ENCODE results near the gene BCAS3.

BCAS3 gene

DNA sequence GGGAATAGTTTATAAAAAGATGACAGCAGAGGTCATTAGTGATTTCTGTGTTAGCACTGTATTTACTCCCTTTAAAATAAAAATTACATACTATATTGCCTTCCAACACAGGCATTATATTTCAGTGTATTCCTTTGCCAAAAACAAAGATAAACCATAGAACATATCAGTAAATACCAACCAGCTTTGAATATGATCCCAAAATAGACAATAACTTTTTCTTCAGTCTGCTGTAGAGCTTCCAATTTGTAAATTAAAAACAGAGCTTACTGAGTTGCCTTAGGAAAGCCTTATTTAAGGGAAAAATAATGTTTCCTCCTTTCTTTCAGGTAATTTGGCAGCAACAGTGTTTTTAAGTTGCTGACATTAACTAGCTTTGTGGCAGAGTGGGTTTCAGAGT lies 369.9 kb downstream of the BCAS3 start:
- no peak for DNase-seq
- TF ChIP-seq POLR2A (IDR thresholded peaks at IDR 0.05; ENCODE audit: low read length) (no peak), GATA1 (IDR thresholded peaks at IDR 0.05; ENCODE audit: low read depth, low read length) (no peak)

DNA sequence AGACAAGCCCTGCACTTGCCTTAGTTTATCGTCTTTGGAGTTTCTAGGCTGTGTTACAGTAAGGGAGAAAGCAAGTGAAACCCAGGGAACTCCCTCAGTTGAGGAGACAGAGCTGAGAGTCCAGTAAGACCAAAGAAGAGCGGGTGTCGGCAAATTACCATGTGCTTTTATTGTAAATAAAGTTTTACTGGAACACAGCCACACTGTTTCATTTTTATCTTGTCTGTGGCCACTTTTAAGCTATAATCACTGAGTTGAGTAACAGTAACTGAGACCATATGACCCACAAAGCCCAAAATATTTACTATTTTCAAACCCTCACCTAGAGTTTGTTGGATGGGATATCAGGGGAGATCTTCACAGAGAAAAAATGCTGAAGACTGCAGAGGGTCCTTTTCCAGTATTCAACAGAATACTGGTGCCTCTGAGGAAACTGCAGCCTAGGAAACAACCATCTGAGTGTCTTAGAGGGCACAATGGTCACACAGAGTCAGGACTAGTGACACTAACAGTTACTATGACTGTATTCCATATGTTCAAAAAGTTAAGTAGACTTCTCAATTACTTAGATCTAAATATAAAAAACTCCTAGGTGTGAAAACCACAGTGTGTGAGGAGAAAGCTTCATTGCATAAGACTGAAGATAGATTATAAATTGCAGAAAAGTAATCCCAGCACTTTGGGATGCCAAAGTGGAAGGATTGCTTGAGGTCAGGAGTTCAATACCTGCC lies 370.9 kb downstream of the BCAS3 start:
- no peak for DNase-seq
- no peak for TF ChIP-seq POLR2A (IDR thresholded peaks at IDR 0.05; ENCODE audit: low read length)
- no peak for TF ChIP-seq GATA1 (IDR thresholded peaks at IDR 0.05; ENCODE audit: low read depth, low read length)

DNA sequence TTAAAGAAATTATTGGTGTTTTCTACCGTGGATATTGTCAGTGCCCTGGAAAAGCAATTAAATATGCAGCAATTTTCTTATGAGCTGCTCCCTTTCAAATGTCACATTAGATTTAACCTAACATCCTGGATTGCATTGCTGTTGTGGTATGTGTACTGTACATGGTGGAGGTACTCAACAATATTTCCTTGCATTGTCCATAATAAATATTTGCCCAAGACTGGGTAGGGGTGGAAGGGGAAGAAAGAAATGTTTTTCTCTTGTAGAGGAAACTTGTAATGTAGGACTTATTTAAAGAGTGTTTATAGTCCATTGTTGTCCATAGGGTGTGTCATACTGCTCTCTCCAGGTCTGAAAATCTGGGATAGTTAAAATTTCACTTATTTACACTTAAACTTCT lies 375.8 kb downstream of the BCAS3 start:
- DNase-seq = no peak
- no peak for TF ChIP-seq POLR2A (IDR thresholded peaks at IDR 0.05; ENCODE audit: low read length)
- no peak for TF ChIP-seq GATA1 (IDR thresholded peaks at IDR 0.05; ENCODE audit: low read depth, low read length)

DNA sequence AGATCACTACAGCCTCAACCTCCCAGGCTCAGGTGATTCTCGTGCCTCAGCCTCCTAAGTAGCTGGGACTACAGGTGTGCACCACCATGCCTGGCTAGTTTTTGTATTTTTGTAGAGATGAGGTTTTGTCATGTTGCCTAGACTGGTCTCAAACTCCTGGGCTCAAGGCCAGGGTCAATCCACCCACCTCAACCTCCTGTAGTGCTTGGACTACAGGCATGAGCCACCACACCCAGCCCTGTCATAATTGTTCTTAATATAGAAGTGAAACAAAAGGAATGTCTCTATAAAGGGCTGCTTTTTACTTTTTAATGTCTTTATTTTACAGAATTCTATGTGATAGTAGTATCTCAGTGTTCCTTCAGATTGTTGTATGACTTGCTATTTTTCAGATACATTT lies 376.8 kb downstream of the BCAS3 start:
- no peak for DNase-seq
- no peak for TF ChIP-seq GATA1 (IDR thresholded peaks at IDR 0.05; ENCODE audit: low read depth, low read length)
- TF ChIP-seq POLR2A (IDR thresholded peaks at IDR 0.05; ENCODE audit: low read length) = no peak

DNA sequence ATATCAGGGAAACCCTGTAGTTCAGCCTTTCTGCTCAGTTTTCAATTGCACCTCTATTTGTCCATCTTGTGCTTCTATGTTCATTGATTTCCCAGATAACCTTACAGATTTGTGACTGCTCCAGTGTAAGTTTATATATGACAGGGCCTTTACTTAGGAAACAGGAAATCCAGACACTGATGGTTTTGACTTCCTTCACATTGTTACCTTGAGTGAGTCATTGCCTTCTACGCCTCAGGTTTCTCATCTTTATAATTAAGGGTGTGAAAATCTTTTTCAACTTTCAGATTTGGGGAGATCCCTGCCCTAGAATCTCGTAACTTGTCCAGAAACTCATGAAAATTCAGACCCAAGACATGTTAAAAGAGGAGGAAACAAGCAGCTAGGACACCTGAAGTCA lies 379.6 kb downstream of the BCAS3 start:
- DNase-seq = no peak
- no peak for TF ChIP-seq GATA1 (IDR thresholded peaks at IDR 0.05; ENCODE audit: low read depth, low read length)
- no peak for TF ChIP-seq POLR2A (IDR thresholded peaks at IDR 0.05; ENCODE audit: low read length)

DNA sequence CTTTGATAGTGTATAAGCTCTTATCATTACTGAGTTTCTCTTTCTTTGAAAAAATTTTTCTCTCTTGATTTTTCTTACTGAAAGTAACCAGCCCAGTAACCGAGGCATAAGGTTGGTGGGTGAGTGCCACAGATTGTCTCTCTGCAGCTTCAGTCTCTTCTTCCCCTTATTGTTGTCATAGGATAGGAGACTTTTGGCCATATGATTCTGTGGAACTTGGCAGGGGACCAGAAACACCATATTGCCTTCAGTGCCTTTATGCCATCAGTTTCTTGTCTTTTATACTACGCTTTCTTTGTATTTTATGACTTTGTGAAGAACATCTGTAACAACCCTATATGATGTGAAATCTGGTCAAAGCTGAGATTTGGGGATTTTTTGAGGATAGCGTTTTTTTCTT lies 380.4 kb downstream of the BCAS3 start:
- DNase-seq = no peak
- TF ChIP-seq POLR2A (IDR thresholded peaks at IDR 0.05; ENCODE audit: low read length) (no peak), GATA1 (IDR thresholded peaks at IDR 0.05; ENCODE audit: low read depth, low read length) (no peak)

DNA sequence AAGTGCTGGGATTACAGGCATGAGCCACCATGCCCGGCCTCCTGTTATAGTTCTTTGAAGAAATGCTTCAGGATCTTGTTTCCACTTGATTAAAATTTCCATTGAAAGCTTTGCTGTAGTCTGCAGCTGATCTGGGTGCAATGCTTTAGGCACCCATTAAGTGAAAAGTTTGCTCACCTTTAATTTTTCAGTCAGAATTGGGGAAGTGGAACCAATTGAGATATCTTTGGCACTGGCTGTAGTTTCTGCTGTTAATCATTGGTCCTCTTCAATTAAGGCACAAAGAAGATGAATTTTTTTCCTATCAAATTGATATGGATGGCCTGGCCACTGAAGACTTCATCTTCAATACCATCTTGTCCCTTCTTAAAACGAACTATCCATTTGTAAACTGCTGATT lies 385.9 kb downstream of the BCAS3 start:
- TF ChIP-seq POLR2A (IDR thresholded peaks at IDR 0.05; ENCODE audit: low read length) = no peak
- no peak for TF ChIP-seq GATA1 (IDR thresholded peaks at IDR 0.05; ENCODE audit: low read depth, low read length)
- DNase-seq = no peak

DNA sequence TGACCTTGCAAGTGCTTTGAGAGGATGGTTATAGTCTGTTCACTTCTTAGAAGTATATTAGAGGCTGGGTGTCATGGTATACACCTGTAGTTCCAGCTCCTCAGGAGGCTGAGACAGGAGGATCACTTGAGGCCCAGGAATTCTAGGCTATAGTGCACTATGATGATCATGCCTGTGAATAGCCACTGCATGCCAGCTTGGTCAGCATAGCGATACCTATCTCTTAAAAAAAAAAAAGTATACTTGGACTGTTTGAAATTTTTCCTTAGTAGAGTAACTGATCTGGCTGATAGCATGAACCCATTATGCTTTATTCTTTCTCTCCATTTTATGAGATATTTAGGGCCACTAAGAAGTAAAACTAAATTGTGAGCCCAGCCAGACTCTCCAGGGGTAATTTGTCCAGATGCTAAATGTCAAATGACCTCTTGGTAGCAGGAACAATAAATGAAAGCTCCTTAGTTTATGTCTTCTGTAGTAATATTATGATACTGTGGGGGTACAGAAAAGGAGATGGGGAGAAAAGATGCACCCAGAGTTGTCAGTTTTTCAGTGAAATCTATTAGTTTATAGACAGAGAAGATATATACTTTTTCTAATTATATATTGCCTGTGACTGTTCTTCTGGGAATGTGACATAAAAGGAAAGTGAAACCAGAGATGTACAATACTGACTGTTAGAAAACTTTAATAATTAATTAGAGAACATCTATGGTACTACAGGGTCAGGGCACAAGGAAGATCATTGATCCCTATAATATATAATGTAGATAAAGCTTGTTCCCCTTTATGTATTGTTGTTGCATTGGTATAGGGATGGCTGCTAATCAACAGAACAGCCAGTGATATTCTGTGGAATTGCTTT lies 386.7 kb downstream of the BCAS3 start:
- DNase-seq = no peak
- TF ChIP-seq GATA1 (IDR thresholded peaks at IDR 0.05; ENCODE audit: low read depth, low read length) (no peak), POLR2A (IDR thresholded peaks at IDR 0.05; ENCODE audit: low read length) (no peak)

DNA sequence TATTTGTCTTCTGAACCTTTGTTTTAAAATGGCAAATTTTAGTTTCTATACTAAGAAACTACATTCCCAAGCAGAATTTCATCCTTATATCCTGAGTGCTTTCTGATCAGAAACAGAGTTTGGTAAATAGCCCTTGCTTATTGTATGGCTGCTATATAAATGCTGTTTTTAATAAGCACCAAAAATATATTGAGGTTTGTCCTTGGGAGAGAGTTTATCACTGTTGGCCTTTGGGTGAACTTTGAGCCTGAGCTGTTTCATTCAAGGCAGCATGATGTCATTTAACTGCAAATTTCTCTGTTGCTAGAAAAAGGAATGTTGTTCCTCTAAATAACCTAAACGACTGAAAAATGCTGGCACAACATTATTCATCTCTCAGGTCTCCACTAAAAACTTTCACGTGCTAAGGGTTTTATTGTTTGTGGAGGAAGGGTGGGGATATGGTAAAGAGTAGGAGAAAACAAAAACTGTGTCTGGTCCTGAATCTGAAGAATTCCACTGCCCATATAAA lies 387.7 kb downstream of the BCAS3 start:
- no peak for TF ChIP-seq GATA1 (IDR thresholded peaks at IDR 0.05; ENCODE audit: low read depth, low read length)
- no peak for TF ChIP-seq POLR2A (IDR thresholded peaks at IDR 0.05; ENCODE audit: low read length)
- DNase-seq = no peak

DNA sequence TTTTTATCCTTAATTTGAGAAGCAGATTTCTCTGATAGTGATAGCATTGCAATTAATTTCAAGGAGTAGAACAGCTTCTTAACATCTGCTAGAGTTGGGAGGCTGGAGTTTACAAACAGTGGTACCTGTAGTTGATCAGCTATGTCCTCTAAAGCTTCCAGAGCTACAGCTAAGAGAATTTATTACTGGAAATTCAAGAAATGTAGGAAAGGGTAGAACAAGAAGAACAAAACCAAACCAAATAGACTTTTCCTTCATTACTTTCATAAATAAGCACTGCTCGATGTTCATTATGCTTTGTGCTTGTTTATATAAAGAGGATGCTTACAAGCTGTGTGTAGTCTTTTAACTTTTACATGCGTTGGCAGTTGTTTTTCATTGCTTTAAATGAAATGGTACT lies 388.4 kb downstream of the BCAS3 start:
- TF ChIP-seq GATA1 (IDR thresholded peaks at IDR 0.05; ENCODE audit: low read depth, low read length) (no peak), POLR2A (IDR thresholded peaks at IDR 0.05; ENCODE audit: low read length) (no peak)
- DNase-seq = no peak

DNA sequence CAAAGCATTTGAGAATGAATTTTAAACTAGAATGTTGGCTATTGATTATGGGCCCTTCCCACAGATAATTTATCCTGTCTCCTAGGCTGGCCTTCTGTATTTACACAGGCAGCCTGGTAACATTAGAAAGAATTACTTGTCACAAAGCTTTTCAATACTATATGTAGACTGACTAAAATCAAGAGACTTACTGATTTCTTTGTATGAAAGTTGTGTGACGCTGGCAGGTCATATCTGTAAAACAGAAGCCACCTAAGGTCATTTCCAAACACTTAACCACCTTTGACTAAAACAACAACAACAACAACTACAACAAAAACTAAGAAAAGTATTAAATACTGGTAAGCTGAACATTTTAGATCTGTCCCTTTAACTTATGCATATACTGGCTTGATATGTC lies 393.0 kb downstream of the BCAS3 start:
- no peak for TF ChIP-seq POLR2A (IDR thresholded peaks at IDR 0.05; ENCODE audit: low read length)
- no peak for TF ChIP-seq GATA1 (IDR thresholded peaks at IDR 0.05; ENCODE audit: low read depth, low read length)
- DNase-seq = no peak

DNA sequence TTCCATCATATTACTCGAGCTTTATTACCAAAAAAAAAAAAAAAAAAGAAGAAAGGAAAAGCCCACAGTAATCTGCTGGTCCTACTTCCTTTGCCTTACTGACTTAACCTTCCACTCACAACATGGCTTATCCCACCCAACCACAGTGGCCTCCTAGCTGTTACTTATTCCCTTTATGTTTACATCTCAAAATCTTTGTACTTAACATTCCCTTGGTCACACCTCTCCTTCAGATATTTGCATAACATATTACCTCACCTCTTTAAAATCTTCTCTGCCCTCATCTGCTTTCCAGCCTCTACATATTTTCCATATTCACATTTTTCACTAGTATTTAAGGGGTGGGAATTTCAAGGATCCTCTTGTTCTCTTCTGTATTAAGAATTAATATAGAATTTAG lies 395.0 kb downstream of the BCAS3 start:
- no peak for DNase-seq
- TF ChIP-seq POLR2A (IDR thresholded peaks at IDR 0.05; ENCODE audit: low read length) = no peak
- TF ChIP-seq GATA1 (IDR thresholded peaks at IDR 0.05; ENCODE audit: low read depth, low read length) = no peak

DNA sequence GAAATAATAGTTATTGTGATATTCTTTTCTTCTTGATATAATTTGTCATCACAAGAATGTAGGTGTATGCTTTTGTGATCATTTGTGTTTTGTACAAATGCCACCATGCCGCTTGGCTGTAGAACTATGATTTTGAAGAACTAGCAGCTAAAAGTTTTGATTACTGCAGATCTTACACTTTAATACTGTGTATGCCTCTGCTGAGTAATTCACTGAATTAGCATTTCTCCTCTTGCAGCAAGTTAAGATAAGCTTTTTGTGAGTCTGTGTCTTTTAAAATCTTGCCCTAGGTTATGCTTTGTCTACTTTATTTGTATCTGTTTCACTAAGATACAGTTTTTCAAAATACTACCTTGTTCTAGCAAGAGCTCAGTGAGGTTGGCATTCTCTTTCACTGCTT lies 395.5 kb downstream of the BCAS3 start:
- no peak for TF ChIP-seq POLR2A (IDR thresholded peaks at IDR 0.05; ENCODE audit: low read length)
- TF ChIP-seq GATA1 (IDR thresholded peaks at IDR 0.05; ENCODE audit: low read depth, low read length) = no peak
- no peak for DNase-seq

DNA sequence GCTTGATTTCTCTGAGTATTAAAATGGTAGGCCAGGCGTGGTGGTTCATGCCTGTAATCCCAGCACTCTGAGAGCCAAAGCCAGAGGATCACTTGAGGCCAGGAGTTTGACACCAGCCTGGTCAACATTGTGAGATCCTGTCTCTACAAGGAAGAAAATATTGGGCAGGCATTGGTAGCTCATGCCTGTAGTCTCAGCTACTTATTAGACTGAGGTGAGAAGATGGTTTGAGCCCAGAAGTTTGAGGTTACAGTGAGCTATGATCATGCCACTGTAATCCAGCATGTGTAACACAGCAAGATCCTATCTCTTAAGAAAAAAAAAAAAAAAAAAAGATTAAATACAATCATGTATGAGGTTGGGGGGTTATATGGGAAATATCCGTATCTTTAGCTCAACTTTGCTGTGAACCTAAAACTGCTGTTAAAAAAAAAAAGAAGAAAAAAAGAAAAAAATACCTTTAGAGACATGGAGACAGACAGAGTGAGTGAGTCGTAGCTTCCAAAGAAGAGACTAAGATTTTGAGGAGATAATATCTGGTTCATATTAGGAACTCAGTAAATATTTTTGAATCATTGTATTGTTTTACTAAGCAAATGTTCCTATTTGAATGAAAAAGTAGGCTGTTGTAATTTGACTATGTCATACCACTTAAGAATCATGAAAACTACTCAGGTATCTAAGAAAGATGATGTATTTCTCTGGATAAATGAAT lies 396.3 kb downstream of the BCAS3 start:
- TF ChIP-seq GATA1 (IDR thresholded peaks at IDR 0.05; ENCODE audit: low read depth, low read length) (no peak), POLR2A (IDR thresholded peaks at IDR 0.05; ENCODE audit: low read length) (no peak)
- DNase-seq = no peak

Data from erythroblast (primary cell).